ENCODE measurements around the gene SLC26A5.
"Not testable (repeated sequence)": the region's sequence is repeated elsewhere in the genome, so short reads cannot be mapped to it uniquely, and the experiment has no call there.

SLC26A5 gene

DNA sequence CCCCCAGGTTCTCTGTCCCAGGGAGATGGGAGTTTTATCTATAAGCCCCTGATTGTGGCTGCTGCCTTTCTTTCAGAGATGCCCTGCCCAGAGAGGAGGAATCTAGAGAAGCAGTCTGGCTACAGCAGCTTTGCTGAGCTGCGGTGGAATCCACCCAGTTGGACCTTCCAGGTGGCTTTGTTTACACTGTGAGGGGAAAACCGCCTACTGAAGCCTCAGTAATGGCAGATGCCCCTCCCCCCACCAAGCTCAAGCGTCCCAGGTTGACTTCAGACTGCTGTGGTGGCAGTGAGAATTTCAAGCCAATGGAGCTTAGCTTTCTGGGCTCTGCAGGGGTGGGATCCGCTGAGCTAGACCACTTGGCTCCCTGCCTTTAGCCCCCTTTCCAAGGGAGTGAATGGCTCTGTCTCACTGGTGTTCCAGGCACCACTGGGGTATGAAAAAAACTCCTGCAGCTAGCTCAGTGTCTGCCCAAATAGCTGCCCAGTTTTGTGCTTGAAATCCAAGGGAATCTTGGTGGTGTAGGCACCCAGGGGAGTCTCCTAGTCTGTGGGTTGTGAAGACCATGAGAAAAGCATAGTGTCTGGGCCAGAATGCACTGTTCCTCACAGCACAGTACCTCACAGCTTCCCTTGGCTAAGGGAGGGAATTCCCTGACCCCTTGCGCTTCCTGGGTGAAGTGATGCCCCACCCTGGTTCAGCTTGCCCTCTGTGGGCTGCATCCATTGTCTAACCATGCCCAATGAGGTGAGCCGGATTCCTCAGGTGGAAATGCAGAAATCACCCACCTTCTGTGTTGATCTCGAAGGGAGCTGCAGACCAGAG, 40.0 kb downstream of the SLC26A5 start:
- not testable (repeated sequence) for DNase-seq

DNA sequence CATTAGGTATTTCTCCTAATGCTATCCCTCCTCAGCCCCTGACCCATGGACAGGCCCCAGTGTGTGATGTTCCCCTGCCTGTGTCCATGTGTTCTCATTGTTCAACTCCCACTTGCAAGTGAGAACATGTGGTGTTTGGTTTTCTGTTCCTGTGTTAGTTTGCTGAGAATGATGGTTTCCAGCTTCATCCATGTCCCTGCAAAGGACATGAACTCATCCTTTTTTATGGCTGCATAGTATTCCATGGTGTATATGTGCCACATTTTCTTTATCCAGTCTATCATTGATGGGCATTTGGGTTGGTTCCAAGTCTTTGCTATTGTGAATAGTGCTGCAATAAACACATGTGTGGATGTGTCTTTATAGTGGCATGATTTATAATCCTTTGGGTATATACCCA, 46.3 kb downstream of the SLC26A5 start:
- DNase-seq: not testable (repeated sequence)

GRCh38 chr7:103398483-103399127, 47.4 kb downstream of the SLC26A5 start:
- DNase-seq: no peak

GRCh38 chr7:103396471-103396870, 49.5 kb downstream of the SLC26A5 start:
- no peak for DNase-seq

- DNase-seq: no peak
These were observed 50.9 kb downstream of the SLC26A5 start for GRCh38 chr7:103395071-103395470.

- DNase-seq: no peak
These were observed 51.4 kb downstream of the SLC26A5 start for GRCh38 chr7:103394566-103394965.

DNA sequence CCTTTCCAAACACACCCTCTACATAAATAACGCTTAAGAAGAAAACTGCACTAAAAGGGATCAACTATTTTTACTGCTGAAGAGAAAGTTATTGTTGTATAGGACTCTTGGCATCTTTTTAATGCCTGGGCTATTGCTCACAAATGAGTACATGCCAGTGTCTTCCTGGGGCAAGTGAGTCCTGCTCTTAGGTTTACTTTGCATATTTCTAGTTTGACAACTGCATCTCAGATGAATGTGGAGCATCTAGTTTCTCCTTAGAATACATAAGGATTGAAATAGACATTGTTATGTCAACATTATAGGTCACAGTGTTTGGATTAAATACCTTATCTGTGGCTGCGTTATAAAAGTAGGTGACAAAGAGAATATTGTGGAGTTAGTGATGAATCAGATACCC, 54.0 kb downstream of the SLC26A5 start:
- DNase-seq: no peak

- DNase-seq: no peak
These were observed 54.9 kb downstream of the SLC26A5 start for GRCh38 chr7:103391150-103391549.

DNA sequence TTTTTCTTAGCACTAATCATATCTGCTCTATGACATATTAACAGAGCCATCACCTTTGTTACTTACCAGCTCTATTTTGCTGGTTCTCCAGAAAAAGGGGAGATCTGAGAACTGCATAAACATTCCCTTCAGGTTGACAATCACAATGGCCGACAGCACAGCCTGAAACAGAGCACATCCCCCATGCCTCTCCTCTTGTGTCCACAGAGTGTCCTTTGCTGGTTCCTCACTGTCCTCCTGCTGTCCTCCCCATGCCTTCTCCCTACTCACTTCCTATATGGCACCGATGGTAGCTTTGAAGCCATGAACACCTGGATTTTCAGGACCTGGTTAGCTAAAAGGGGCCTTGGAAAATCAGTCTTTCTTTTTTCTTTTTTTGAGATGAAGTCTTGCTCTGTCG, 56.7 kb downstream of the SLC26A5 start:
- DNase-seq: no peak

DNA sequence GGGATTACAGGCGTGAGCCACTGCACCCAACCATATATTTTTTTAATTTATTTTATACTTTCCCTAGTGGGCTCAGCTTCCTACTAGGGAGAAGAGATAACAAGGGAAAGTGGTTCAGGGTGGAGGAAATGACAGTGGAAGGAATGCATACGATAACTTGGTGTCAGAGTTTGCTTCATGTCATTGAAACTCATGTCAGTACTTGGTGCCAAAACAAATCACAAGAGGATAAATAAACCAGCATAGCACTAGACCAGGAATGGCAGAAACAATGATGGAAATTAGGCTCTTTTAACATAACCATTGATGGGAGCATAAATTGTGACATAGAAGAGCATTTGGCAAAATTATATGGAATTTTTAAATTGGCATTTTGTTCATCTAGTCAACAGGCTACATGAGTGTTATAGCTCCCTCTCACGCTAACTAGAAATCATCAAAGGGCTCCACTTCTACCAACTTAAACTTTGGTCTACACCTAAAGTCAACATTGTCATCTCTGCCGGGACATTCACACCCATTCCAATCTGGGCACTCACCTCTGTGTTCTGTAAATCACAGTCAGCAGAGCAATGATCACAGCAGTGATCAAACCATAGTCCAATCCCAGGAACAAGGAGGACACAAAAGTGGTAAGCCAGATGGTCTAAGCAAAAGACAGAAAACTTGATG, 57.4 kb downstream of the SLC26A5 start:
- no peak for DNase-seq

- no peak for DNase-seq
These were observed 58.8 kb downstream of the SLC26A5 start for GRCh38 chr7:103387242-103387641.

DNA sequence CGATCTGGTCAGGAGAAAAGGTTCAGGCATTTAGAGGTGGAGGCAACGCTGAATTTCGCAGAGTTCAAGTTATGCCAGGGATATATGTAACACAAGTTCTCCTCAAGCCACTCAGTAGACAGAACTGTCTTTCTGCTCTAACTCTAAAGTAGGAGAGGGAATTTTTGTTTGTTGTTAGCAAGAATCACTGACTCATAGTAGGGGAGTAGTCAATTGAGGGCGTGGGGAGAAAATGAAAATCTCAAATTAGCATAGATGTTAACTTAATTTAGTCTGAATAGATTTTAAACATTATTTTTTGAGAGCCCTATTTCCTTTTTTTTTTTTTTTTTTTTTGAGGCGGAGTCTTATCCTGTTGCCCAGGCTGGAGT, 64.0 kb downstream of the SLC26A5 start:
- no peak for DNase-seq

GRCh38 chr7:103381280-103382031, 64.6 kb downstream of the SLC26A5 start:
- no peak for DNase-seq

GRCh38 chr7:103380395-103381191, 65.4 kb downstream of the SLC26A5 start:
- DNase-seq: no peak

DNA sequence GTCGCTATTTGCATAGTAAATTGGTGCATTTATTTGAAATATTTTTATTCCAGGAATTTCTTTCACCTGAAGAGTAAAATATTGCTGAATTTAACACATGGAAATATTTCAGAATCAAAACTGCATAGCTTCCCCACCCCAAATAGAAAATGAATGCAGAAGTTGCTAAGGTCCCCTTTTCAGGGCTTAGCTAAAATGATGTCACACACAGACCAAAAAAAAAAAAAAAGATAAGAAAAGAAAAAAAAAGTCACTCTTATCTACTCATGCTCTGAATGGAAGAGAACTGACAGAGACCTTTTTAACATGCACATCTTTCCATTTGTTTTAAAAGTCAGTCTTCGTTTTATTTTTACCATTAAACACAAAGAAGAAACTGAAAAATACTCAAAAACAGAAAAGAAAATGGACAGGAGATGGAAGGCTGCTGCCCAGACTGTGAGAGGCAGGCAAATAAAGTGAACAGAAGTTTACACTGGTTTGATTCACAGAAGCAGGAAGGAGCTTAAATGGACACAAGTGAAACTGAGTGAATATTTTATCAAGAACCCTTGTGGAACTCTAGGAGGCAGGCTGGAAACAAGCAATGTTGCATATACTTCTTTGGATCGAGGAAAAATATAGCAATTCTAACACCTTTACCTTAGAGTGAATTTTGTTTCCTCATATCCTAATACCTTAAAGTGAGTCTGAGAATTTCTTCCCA, 66.6 kb downstream of the SLC26A5 start:
- no peak for DNase-seq

- DNase-seq: no peak
These were observed 72.0 kb downstream of the SLC26A5 start for GRCh38 chr7:103373866-103374643.

GRCh38 chr7:103369432-103369831, 76.6 kb downstream of the SLC26A5 start:
- DNase-seq: no peak

DNA sequence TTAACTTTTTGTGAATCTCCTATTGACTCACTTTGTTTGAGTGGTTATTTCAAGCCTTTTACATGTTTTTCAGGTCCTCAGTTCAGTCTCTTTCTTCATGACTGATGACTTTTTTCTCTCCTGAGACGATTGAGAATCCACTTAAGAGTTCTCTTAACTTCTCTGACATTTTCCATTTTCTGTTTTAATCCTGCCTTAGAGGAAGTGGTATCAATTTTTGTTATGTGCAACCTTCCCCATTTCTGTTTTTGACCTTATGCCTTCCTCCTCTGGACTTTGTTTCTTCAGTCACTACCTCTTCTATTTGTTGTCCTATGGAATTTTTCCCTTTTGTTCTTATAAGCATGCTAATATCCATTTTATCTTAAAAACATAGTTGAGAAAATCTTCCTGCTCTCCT, 96.2 kb downstream of the SLC26A5 start:
- DNase-seq: no peak

- DNase-seq: no peak
These were observed 97.0 kb downstream of the SLC26A5 start for GRCh38 chr7:103348959-103349358.

- no peak for DNase-seq
These were observed 97.6 kb downstream of the SLC26A5 start for GRCh38 chr7:103348452-103348851.
